Uterus (tissue), 2 donors: ENCODE measurements around the gene TMED10.

ENCODE experiments used
- CTCF ChIP-seq, 4 experiments: fragments of 200-600 bp in 2 of 4; fragments of 450-650 bp in 2 of 4; sonication (generic) in 2 of 4; IDR thresholded peaks; one replicate each; pipeline ENCODE4 v1.5.1; 2016 to 2019; ENCODE audit warnings: antibody characterized with exemption in 4 of 4, mild to moderate bottlenecking in 2 of 4, moderate library complexity in 1 of 4
- POLR2A ChIP-seq, 2 donors: fragments of 450-650 bp; IDR thresholded peaks; one replicate each; pipeline ENCODE4 v1.6.1; 2016; ENCODE audit warnings: antibody characterized with exemption in 2 of 2, mild to moderate bottlenecking in 1 of 2, moderate library complexity in 1 of 2

- TF ChIP-seq CTCF (IDR thresholded peaks at IDR 0.05) (no peak), POLR2A (IDR thresholded peaks at IDR 0.05) (no peak)
Observed at GRCh38 chr14:75221797-75222196, 45.4 kb upstream of the TMED10 start.
